Esophagus squamous epithelium (tissue), 5 donors: ENCODE measurements around the gene PAIP2. TPM values are rescaled to one million over a fixed set of nuclear protein-coding genes. Genes with fewer than 3 reads are reported as not detected.

Experiments
- DNase-seq: peaks from one replicate; lab custom pipeline; 2025; lab: John Stamatoyannopoulos, UW
- H3K27ac ChIP-seq, 4 donors: fragments of 200-600 bp; sonication (generic); one replicate each; pipeline ENCODE4 v1.5.1; 2016 to 2019; ENCODE audit warnings: mild to moderate bottlenecking in 1 of 4
- H3K27me3 ChIP-seq, 4 donors: fragments of 200-600 bp; sonication (generic); 1 replicate in 3 of 4; 2 replicates in 1 of 4; pipeline versions ENCODE4 v1.5.1 to v1.6.0; 2017 to 2021; ENCODE audit warnings: antibody characterized with exemption in 1 of 4
- H3K36me3 ChIP-seq, 3 donors: fragments of 200-600 bp; sonication (generic); one replicate each; pipeline ENCODE4 v1.5.1; 2016 to 2019
- H3K4me1 ChIP-seq, 3 donors: fragments of 200-600 bp; sonication (generic); one replicate each; pipeline ENCODE4 v1.5.1; 2017 to 2019
- H3K4me3 ChIP-seq, 4 donors: fragments of 200-600 bp; sonication (generic); 1 replicate in 3 of 4; 2 replicates in 1 of 4; pipeline ENCODE4 v1.5.1; 2016 to 2019; ENCODE audit warnings: mild to moderate bottlenecking in 2 of 4, moderate library complexity in 1 of 4
- H3K9me3 ChIP-seq, 3 donors: fragments of 200-600 bp; sonication (generic); one replicate each; pipeline ENCODE4 v1.5.1; 2016 to 2019
- CTCF ChIP-seq, 6 experiments: fragments of 450-650 bp in 4 of 6; fragments of 200-600 bp in 2 of 6; sonication (generic) in 2 of 6; IDR thresholded peaks; one replicate each; pipeline ENCODE4 v1.5.1; 2016 to 2019; ENCODE audit warnings: antibody characterized with exemption in 6 of 6, mild to moderate bottlenecking in 4 of 6, moderate library complexity in 4 of 6
- POLR2A ChIP-seq, 4 donors: fragments of 450-650 bp; IDR thresholded peaks; one replicate each; pipeline ENCODE4 v1.6.1; 2017; ENCODE audit warnings: antibody characterized with exemption in 4 of 4, mild to moderate bottlenecking in 4 of 4, moderate library complexity in 3 of 4
- WGBS, 2 donors: methylation state at CpG; one replicate each; pipeline ENCODE4 v1.1.5; 2018; 5-methylcytosine and 5-hydroxymethylcytosine counted together
- intact Hi-C: fragments of 100-400 bp; cut with DNase I; formaldehyde crosslinking; loops from one replicate; pipeline ENCODE4 v1.15.0; 2022
- total RNA-seq, 4 donors: library from RNA; depleted of rRNA; stranded (reverse); fragments of >200 nt; gene quantifications; one replicate each; pipeline ENCODE4 v1.1.0, GENCODE V29; 2016
- donor health status: DM: yes; HTN: yes; CAD: no.

PAIP2 gene
- total RNA-seq, 4 donors from 2014 or later, result 33.7 to 69.0 (median 57.6) TPM

GRCh38 chr5:139399501-139400121 lies 58.0 kb downstream of the PAIP2 start:
- Histone ChIP-seq H3K4me1 (peaks cover 15 to 39% (median 21%) of the 10 kb centered on the region in 3 donors), H3K27me3 (peaks cover 0 to 10% (median 0%) of the 10 kb centered on the region in 4 donors), H3K27ac (no peak overlapping the region), H3K9me3 (no peaks in the 10 kb centered on the region), H3K4me3 (no peak overlapping the region), H3K36me3 (no peaks in the 10 kb centered on the region)
- TF ChIP-seq POLR2A (IDR thresholded peaks at IDR 0.05), result no peak
- no peak for TF ChIP-seq CTCF (IDR thresholded peaks at IDR 0.05)
- 50 to 70% methylated on average over 4 to 6 of the region's 6 CpGs for WGBS, 2 donors
- no peak for DNase-seq
- intact Hi-C loops, result no loop called here

- WGBS, 2 donors, result 82 to 91% methylated on average over 6 to 9 of the region's 10 CpGs
- intact Hi-C loops, result no loop called here
- H3K4me1 ChIP-seq, result peaks cover 8 to 28% (median 12%) of the 10 kb centered on the region in 3 donors
- H3K27me3 ChIP-seq, result no peaks in the 10 kb centered on the region
- no peaks in the 10 kb centered on the region for H3K9me3 ChIP-seq
- H3K36me3 ChIP-seq, result no peaks in the 10 kb centered on the region
- TF ChIP-seq POLR2A (IDR thresholded peaks at IDR 0.05), result no peak
- no peak for DNase-seq
- no peak overlapping the region for H3K27ac ChIP-seq
- no peak overlapping the region for H3K4me3 ChIP-seq
Observed at GRCh38 chr5:139401546-139401945, 59.9 kb downstream of the PAIP2 start.

- no peaks in the 10 kb centered on the region for H3K9me3 ChIP-seq
- WGBS, 2 donors, result 71 to 72% methylated on average over 6 to 7 of the region's 7 CpGs
- H3K27me3 ChIP-seq, result no peaks in the 10 kb centered on the region
- peak in 4 of 6 experiments; percentile 16 to 46 (median 20) for TF ChIP-seq CTCF (IDR thresholded peaks at IDR 0.05)
- TF ChIP-seq POLR2A (IDR thresholded peaks at IDR 0.05), result no peak
- peaks cover 8 to 39% (median 12%) of the 10 kb centered on the region in 3 donors for H3K4me1 ChIP-seq
- DNase-seq, result no peak
- H3K27ac ChIP-seq, result peak overlapping the region; percentile 78 to 97 (median 92)
- no peaks in the 10 kb centered on the region for H3K36me3 ChIP-seq
- intact Hi-C loops, result no loop called here
- H3K4me3 ChIP-seq, result no peak overlapping the region
Observed at GRCh38 chr5:139402561-139403158, 61.0 kb downstream of the PAIP2 start.

- WGBS, 2 donors, result 8 to 22% methylated on average over 6 to 7 of the region's 7 CpGs
- Histone ChIP-seq H3K4me3 (peak overlapping the region; percentile 37 to 76 (median 56)), H3K36me3 (no peaks in the 10 kb centered on the region), H3K27me3 (no peaks in the 10 kb centered on the region), H3K4me1 (peaks cover 8 to 39% (median 12%) of the 10 kb centered on the region in 3 donors), H3K9me3 (no peaks in the 10 kb centered on the region), H3K27ac (peak overlapping the region; percentile 78 to 97 (median 92))
- intact Hi-C loops, result no loop called here
- TF ChIP-seq CTCF (IDR thresholded peaks at IDR 0.05), result no peak
- no peak for TF ChIP-seq POLR2A (IDR thresholded peaks at IDR 0.05)
- no peak for DNase-seq
Observed at GRCh38 chr5:139403418-139403786, 61.7 kb downstream of the PAIP2 start.

GRCh38 chr5:139403787-139404483 lies 62.3 kb downstream of the PAIP2 start, which contains the start of gene SPATA24:
TSS of gene SPATA24 (minus strand) at chr5:139404089. CDS start at chr5:139404060, 29 bp downstream.
- Histone ChIP-seq H3K36me3 (no peaks in the 10 kb centered on the region), H3K9me3 (no peaks in the 10 kb centered on the region), H3K4me3 (peak within 1 kb of the TSS; percentile 37 to 76 (median 56)), H3K27me3 (no peaks in the 10 kb centered on the region), H3K27ac (peak within 1 kb of the TSS; percentile 78 to 97 (median 92)), H3K4me1 (peaks cover 8 to 39% (median 12%) of the 10 kb centered on the region in 3 donors)
- intact Hi-C loops, result no loop called here
- WGBS, 2 donors, result 0 to 2% methylated on average over 12 to 13 of the region's 41 CpGs
- DNase-seq, result peak; percentile 99
- TF ChIP-seq CTCF (IDR thresholded peaks at IDR 0.05), result no peak
- peak in 2 of 4 donors; percentile 25 to 34 for TF ChIP-seq POLR2A (IDR thresholded peaks at IDR 0.05)
